Thyroid gland (tissue), 4 donors: Measurements from ENCODE around the gene DNAJC17.

ENCODE experiments used
- POLR2A ChIP-seq, 2 donors: fragments of 450-650 bp; IDR thresholded peaks; one replicate each; pipeline ENCODE4 v1.6.1; 2017; ENCODE audit warnings: antibody characterized with exemption in 2 of 2, mild to moderate bottlenecking in 2 of 2, moderate library complexity in 1 of 2
- TF ChIP-seq, protein P1 (sequence below), 6 experiments: fragments of 200-600 bp in 3 of 6; fragments of 450-650 bp in 3 of 6; sonication (generic) in 3 of 6; IDR thresholded peaks; one replicate each; pipeline ENCODE4 v1.5.1; 2016 to 2019; ENCODE audit warnings: antibody characterized with exemption in 6 of 6, mild to moderate bottlenecking in 2 of 6, inconsistent platforms in 1 of 6, moderate library complexity in 1 of 6

DNA sequence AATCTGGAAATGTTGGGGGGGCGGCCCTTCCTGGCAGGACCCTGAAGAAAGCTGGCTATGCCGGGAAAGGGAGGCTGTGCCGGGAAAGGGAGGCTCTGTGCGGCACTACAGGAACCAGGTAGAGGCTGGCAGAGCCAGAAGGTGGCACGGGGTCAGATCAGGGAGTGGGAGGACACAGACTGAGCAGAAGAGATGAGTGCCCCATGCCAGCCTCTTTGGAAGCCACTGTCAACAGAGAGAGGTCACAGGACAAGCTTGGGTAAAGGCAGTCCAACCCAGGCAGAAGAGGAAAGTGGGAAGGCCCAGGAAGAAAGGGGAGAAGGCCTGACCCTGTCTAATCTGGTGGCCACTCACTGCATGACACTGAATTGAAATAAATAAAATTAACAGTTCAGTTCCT is 36.0 kb downstream of the DNAJC17 start:
- TF ChIP-seq, protein P1, sequence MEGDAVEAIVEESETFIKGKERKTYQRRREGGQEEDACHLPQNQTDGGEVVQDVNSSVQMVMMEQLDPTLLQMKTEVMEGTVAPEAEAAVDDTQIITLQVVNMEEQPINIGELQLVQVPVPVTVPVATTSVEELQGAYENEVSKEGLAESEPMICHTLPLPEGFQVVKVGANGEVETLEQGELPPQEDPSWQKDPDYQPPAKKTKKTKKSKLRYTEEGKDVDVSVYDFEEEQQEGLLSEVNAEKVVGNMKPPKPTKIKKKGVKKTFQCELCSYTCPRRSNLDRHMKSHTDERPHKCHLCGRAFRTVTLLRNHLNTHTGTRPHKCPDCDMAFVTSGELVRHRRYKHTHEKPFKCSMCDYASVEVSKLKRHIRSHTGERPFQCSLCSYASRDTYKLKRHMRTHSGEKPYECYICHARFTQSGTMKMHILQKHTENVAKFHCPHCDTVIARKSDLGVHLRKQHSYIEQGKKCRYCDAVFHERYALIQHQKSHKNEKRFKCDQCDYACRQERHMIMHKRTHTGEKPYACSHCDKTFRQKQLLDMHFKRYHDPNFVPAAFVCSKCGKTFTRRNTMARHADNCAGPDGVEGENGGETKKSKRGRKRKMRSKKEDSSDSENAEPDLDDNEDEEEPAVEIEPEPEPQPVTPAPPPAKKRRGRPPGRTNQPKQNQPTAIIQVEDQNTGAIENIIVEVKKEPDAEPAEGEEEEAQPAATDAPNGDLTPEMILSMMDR (IDR thresholded peaks at IDR 0.05) = no peak
- TF ChIP-seq POLR2A (IDR thresholded peaks at IDR 0.05) = no peak
